Midbrain (tissue), 1 donor: ENCODE measurements around the gene POPDC2.

Experiments used
- DNase-seq: peaks from one replicate; lab custom pipeline; 2025; lab: John Stamatoyannopoulos, UW

The POPDC2 gene

GRCh38 chr3:119639494-119640350 lies 20.7 kb downstream of the POPDC2 start:
- no peak for DNase-seq

GRCh38 chr3:119637679-119638477 lies 22.5 kb downstream of the POPDC2 start:
- DNase-seq, result no peak

GRCh38 chr3:119636891-119637611 lies 23.3 kb downstream of the POPDC2 start:
- no peak for DNase-seq

- DNase-seq, result no peak
Measured at GRCh38 chr3:119636249-119636648, 24.1 kb downstream of the POPDC2 start.

GRCh38 chr3:119635719-119636118 lies 24.7 kb downstream of the POPDC2 start:
- DNase-seq, result no peak

GRCh38 chr3:119632829-119633228 lies 27.6 kb downstream of the POPDC2 start:
- DNase-seq, result no peak

GRCh38 chr3:119632216-119632615 lies 28.2 kb downstream of the POPDC2 start:
- no peak for DNase-seq

GRCh38 chr3:119631516-119631915 lies 28.9 kb downstream of the POPDC2 start:
- no peak for DNase-seq

- no peak for DNase-seq
Measured at GRCh38 chr3:119630880-119631329, 29.5 kb downstream of the POPDC2 start.

GRCh38 chr3:119630128-119630879 lies 30.1 kb downstream of the POPDC2 start:
- no peak for DNase-seq

GRCh38 chr3:119628816-119629445 lies 31.5 kb downstream of the POPDC2 start:
- no peak for DNase-seq

GRCh38 chr3:119628390-119628789 lies 32.0 kb downstream of the POPDC2 start:
- no peak for DNase-seq

- DNase-seq, result no peak
Measured at GRCh38 chr3:119627461-119627860, 32.9 kb downstream of the POPDC2 start.

- no peak for DNase-seq
Measured at GRCh38 chr3:119626196-119626595, 34.2 kb downstream of the POPDC2 start.

GRCh38 chr3:119625451-119626153 lies 34.8 kb downstream of the POPDC2 start:
- DNase-seq, result no peak

- no peak for DNase-seq
Measured at GRCh38 chr3:119624002-119624720, 36.2 kb downstream of the POPDC2 start.

GRCh38 chr3:119620899-119621298 lies 39.5 kb downstream of the POPDC2 start:
- DNase-seq, result no peak

GRCh38 chr3:119619094-119619493 lies 41.3 kb downstream of the POPDC2 start:
- DNase-seq, result no peak

GRCh38 chr3:119616056-119616455 lies 44.3 kb downstream of the POPDC2 start:
- no peak for DNase-seq

GRCh38 chr3:119613872-119614271 lies 46.5 kb downstream of the POPDC2 start:
- DNase-seq, result no peak
